ENCODE data around the gene SEBOX. TPM values are rescaled to one million over a fixed set of nuclear protein-coding genes. Genes with fewer than 3 reads are reported as not detected.

SEBOX gene
- total and polyA plus RNA-seq, 5 donors: not detected

GRCh38 chr17:28326114-28326513 lies 38.9 kb downstream of the SEBOX start:
- 93% methylated on average over 7 of the region's 7 CpGs for WGBS

DNA sequence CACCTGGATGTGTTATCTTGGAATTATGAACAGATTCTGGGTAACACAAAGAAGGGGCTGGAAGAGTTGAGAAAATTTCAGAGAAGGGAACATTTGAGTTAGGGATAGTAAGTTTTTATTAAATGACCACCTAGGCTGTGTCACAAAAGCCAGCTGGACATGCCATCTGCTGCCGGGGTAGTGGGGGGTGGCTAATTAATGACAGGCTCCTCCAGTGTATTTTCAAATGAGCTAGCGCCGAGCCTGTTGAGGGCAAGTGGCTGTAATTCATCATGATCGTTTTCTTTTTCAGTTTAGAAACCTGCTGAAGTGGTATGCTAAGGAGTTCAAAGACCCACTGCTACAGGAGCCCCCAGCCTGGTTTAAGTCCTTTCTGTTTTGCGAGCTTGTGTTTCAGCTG lies 39.8 kb downstream of the SEBOX start:
- WGBS: 83% methylated on average over 5 of the region's 5 CpGs
- H3K27me3 ChIP-seq (ENCODE audit: control insufficient read depth, insufficient read depth): no peaks in the 10 kb centered on the region
- intact Hi-C loops (cut with DNase I): no loop called here
- H3K4me1 ChIP-seq (ENCODE audit: control insufficient read depth, insufficient read depth, low read length): no peaks in the 10 kb centered on the region
- H3K27ac ChIP-seq (ENCODE audit: low read length): no peak overlapping the region
- ATAC-seq: no peak
- H3K4me3 ChIP-seq (ENCODE audit: low read length): no peak overlapping the region
- no peaks in the 10 kb centered on the region for H3K9me3 ChIP-seq (ENCODE audit: control insufficient read depth, low read length)
- DNase-seq: no peak

More at GRCh38 chr17:28326114-28326513, 38.9 kb downstream of the SEBOX start:
- ATAC-seq (no peak), DNase-seq (no peak)
- H3K27me3 ChIP-seq (ENCODE audit: control insufficient read depth, insufficient read depth): no peaks in the 10 kb centered on the region
- H3K9me3 ChIP-seq (ENCODE audit: control insufficient read depth, low read length): no peaks in the 10 kb centered on the region
- H3K4me3 ChIP-seq (ENCODE audit: low read length): no peak overlapping the region
- no peak overlapping the region for H3K27ac ChIP-seq (ENCODE audit: low read length)
- intact Hi-C loops (cut with DNase I): no loop called here
- no peaks in the 10 kb centered on the region for H3K4me1 ChIP-seq (ENCODE audit: control insufficient read depth, insufficient read depth, low read length)

- H3K4me1 ChIP-seq (ENCODE audit: control insufficient read depth, insufficient read depth, low read length): no peaks in the 10 kb centered on the region
- no peaks in the 10 kb centered on the region for H3K27me3 ChIP-seq (ENCODE audit: control insufficient read depth, insufficient read depth)
- no peak overlapping the region for H3K4me3 ChIP-seq (ENCODE audit: low read length)
- ATAC-seq (no peak), DNase-seq (no peak)
- no peak overlapping the region for H3K27ac ChIP-seq (ENCODE audit: low read length)
- H3K9me3 ChIP-seq (ENCODE audit: control insufficient read depth, low read length): no peaks in the 10 kb centered on the region
- intact Hi-C loops (cut with DNase I): no loop called here
- WGBS: 89% methylated on average over 3 of the region's 3 CpGs
These were observed 40.2 kb downstream of the SEBOX start for GRCh38 chr17:28324781-28325180.

DNA sequence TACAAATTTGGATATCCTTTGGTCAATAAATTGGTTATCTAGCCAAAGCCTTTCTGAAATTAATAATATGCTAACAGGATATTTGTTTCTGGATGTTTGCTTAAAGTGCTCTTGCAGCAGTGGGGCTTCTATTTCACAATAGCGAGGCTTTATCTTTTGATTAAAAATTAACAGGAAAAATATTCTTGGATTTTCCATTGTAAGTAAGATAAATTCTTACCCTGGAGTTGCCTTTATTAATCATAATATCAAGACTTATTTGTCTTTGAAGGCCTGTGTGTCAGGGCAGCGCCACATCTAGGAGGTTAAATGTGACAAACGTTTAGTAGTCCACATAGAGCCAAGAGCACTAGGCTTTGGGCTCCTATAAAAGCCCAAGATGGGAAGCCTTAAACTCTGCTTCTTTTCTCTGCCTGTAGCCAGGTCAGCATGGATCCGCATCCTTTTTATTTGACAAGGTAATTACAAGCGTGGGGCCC lies 40.7 kb downstream of the SEBOX start:
- DNase-seq: no peak
- no peaks in the 10 kb centered on the region for H3K27me3 ChIP-seq (ENCODE audit: control insufficient read depth, insufficient read depth)
- no peak overlapping the region for H3K4me3 ChIP-seq (ENCODE audit: low read length)
- no peaks in the 10 kb centered on the region for H3K4me1 ChIP-seq (ENCODE audit: control insufficient read depth, insufficient read depth, low read length)
- intact Hi-C loops (cut with DNase I): no loop called here
- H3K27ac ChIP-seq (ENCODE audit: low read length): no peak overlapping the region
- WGBS: 82% methylated on average over 5 of the region's 5 CpGs
- H3K9me3 ChIP-seq (ENCODE audit: control insufficient read depth, low read length): no peaks in the 10 kb centered on the region
- no peak for ATAC-seq

GRCh38 chr17:28320215-28321061 lies 44.6 kb downstream of the SEBOX start:
- Histone ChIP-seq H3K4me1 (ENCODE audit: control insufficient read depth, insufficient read depth, low read length) (peaks cover 2% of the 10 kb centered on the region), H3K27me3 (ENCODE audit: control insufficient read depth, insufficient read depth) (no peaks in the 10 kb centered on the region), H3K9me3 (ENCODE audit: control insufficient read depth, low read length) (no peaks in the 10 kb centered on the region), H3K4me3 (ENCODE audit: low read length) (no peak overlapping the region), H3K27ac (ENCODE audit: low read length) (no peak overlapping the region)
- 71% methylated on average over 8 of the region's 8 CpGs for WGBS
- intact Hi-C loops (cut with DNase I): no loop called here
- ATAC-seq (no peak), DNase-seq (no peak)

GRCh38 chr17:28319598-28319935 lies 45.4 kb downstream of the SEBOX start:
- Histone ChIP-seq H3K27me3 (ENCODE audit: control insufficient read depth, insufficient read depth) (no peaks in the 10 kb centered on the region), H3K4me3 (ENCODE audit: low read length) (peak overlapping the region; percentile 38), H3K27ac (ENCODE audit: low read length) (no peak overlapping the region), H3K4me1 (ENCODE audit: control insufficient read depth, insufficient read depth, low read length) (peaks cover 2% of the 10 kb centered on the region), H3K9me3 (ENCODE audit: control insufficient read depth, low read length) (no peaks in the 10 kb centered on the region)
- no peak for ATAC-seq
- no peak for DNase-seq
- 2% methylated on average over 7 of the region's 7 CpGs for WGBS
- intact Hi-C loops (cut with DNase I): no loop called here

DNA sequence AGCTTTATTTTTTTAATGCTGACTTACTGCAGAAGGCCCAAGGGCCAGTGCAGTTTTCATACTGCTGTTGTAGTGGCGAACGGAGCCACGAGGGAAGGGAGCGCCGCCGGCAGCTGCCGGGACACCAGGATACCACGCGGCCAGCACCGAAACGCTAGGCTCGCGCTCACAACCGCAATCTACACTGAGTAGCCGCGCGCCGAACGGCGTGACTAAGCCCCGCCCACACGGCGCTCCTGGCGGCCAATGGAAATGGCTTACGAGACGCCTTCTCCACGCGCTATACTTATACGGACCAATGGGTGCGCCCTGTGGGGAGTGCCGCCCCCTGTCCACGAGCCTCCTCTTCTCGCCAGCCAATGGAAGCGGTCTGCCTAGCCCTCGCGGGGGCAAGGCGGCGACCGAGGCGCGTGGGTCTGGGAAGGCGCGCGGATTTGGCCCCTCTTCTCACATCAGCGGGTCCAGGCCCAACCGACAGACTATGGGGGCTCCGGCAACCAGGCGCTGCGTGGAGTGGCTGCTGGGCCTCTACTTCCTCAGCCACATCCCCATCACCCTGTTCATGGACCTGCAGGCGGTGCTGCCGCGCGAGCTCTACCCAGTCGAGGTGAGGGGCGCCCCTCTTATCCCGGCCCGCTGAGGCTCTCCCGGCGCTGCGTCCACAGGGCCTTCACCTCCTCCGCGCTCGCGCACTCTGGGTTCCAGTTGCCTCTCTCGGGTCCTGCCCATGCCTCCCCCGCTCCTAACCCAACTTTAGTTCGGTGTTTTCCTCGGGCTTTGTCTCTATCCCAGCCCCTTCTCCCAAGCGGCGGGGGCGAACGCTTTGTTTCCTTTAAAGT lies 46.0 kb downstream of the SEBOX start, which contains the start of gene TMEM97:
Gene TMEM97, plus strand, starts transcription at position 442 of the 839 bp plus-strand sequence. Its CDS starts 40 bp downstream, at position 482.
- Histone ChIP-seq H3K9me3 (ENCODE audit: control insufficient read depth, low read length) (no peaks in the 10 kb centered on the region), H3K27me3 (ENCODE audit: control insufficient read depth, insufficient read depth) (no peaks in the 10 kb centered on the region), H3K4me3 (ENCODE audit: low read length) (peak within 1 kb of the TSS; percentile 38), H3K4me1 (ENCODE audit: control insufficient read depth, insufficient read depth, low read length) (peaks cover 2% of the 10 kb centered on the region), H3K27ac (ENCODE audit: low read length) (no peak within 1 kb of the TSS)
- WGBS: under 1% methylated on average over 72 of the region's 72 CpGs
- intact Hi-C loops (cut with DNase I): no loop called here
- DNase-seq: peak; percentile 97 to 99 (median 98)
- ATAC-seq: peak; percentile 100

GRCh38 chr17:28317966-28318758 lies 46.8 kb downstream of the SEBOX start:
- Histone ChIP-seq H3K27me3 (ENCODE audit: control insufficient read depth, insufficient read depth) (no peaks in the 10 kb centered on the region), H3K9me3 (ENCODE audit: control insufficient read depth, low read length) (no peaks in the 10 kb centered on the region), H3K27ac (ENCODE audit: low read length) (no peak overlapping the region), H3K4me3 (ENCODE audit: low read length) (peak overlapping the region; percentile 23), H3K4me1 (ENCODE audit: control insufficient read depth, insufficient read depth, low read length) (peaks cover 2% of the 10 kb centered on the region)
- DNase-seq (no peak), ATAC-seq (peak; percentile 4 to 16)
- 10% methylated on average over 40 of the region's 40 CpGs for WGBS
- intact Hi-C loops (cut with DNase I): no loop called here

GRCh38 chr17:28317099-28317965 lies 47.7 kb downstream of the SEBOX start:
- Histone ChIP-seq H3K27me3 (ENCODE audit: control insufficient read depth, insufficient read depth) (no peaks in the 10 kb centered on the region), H3K27ac (ENCODE audit: low read length) (no peak overlapping the region), H3K4me1 (ENCODE audit: control insufficient read depth, insufficient read depth, low read length) (peaks cover 2% of the 10 kb centered on the region), H3K4me3 (ENCODE audit: low read length) (no peak overlapping the region), H3K9me3 (ENCODE audit: control insufficient read depth, low read length) (no peaks in the 10 kb centered on the region)
- DNase-seq: no peak
- 77% methylated on average over 21 of the region's 21 CpGs for WGBS
- intact Hi-C loops (cut with DNase I): no loop called here
- no peak for ATAC-seq

Data from right cardiac atrium (tissue), 5 donors.